HL-60/S4 (cell line): ENCODE results near the gene VPS35.

Experiments
- in situ Hi-C: fragments of 300-500 bp; cut with MboI; formaldehyde crosslinking; loops from 2 replicates; pipeline ENCODE4 v1.14.3; 2022; ENCODE audit warnings: low sequenced_read_pairs

VPS35 gene

GRCh38 chr16:46688654-46689364 lies at the start of gene VPS35:
VPS35 (minus strand) TSS chr16:46689178; CDS start chr16:46689133, 45 bp downstream.
- in situ Hi-C loops = no loop called here

- in situ Hi-C loops = no loop called here
Measured at GRCh38 chr16:46737621-46738214, 48.7 kb upstream of the VPS35 start.

GRCh38 chr16:46736695-46737094 lies 47.7 kb upstream of the VPS35 start:
- in situ Hi-C loops = no loop called here

GRCh38 chr16:46733319-46733830 lies 44.4 kb upstream of the VPS35 start:
- in situ Hi-C loops = no loop called here

GRCh38 chr16:46732561-46732960 lies 43.6 kb upstream of the VPS35 start:
- in situ Hi-C loops = no loop called here

GRCh38 chr16:46731691-46732555 lies 42.9 kb upstream of the VPS35 start:
- in situ Hi-C loops = no loop called here

GRCh38 chr16:46730801-46731690 lies 42.1 kb upstream of the VPS35 start:
- in situ Hi-C loops = no loop called here

- in situ Hi-C loops = no loop called here
Measured at GRCh38 chr16:46730126-46730525, 41.1 kb upstream of the VPS35 start.

GRCh38 chr16:46729326-46729995 lies 40.5 kb upstream of the VPS35 start:
- in situ Hi-C loops = no loop called here

- in situ Hi-C loops = no loop called here
Measured at GRCh38 chr16:46728806-46729205, 39.8 kb upstream of the VPS35 start.

GRCh38 chr16:46727630-46728029 lies 38.7 kb upstream of the VPS35 start:
- in situ Hi-C loops = no loop called here

GRCh38 chr16:46727184-46727583 lies 38.2 kb upstream of the VPS35 start:
- in situ Hi-C loops = no loop called here

- in situ Hi-C loops = no loop called here
Measured at GRCh38 chr16:46721885-46722284, 32.9 kb upstream of the VPS35 start.

GRCh38 chr16:46720619-46721018 lies 31.6 kb upstream of the VPS35 start:
- in situ Hi-C loops = no loop called here

- in situ Hi-C loops = no loop called here
Measured at GRCh38 chr16:46719528-46719927, 30.6 kb upstream of the VPS35 start.

GRCh38 chr16:46718214-46718613 lies 29.2 kb upstream of the VPS35 start:
- in situ Hi-C loops = no loop called here

- in situ Hi-C loops = no loop called here
Measured at GRCh38 chr16:46717692-46718091, 28.7 kb upstream of the VPS35 start.

- in situ Hi-C loops = no loop called here
Measured at GRCh38 chr16:46715769-46716305, 26.9 kb upstream of the VPS35 start.

GRCh38 chr16:46714797-46715591 lies 26.0 kb upstream of the VPS35 start:
- in situ Hi-C loops = no loop called here
